K562 treated with DMSO at 1 percent for 4 hours (cell line): ENCODE data around the gene ITIH6. TPM values are rescaled to one million over a fixed set of nuclear protein-coding genes. Genes with fewer than 3 reads are reported as not detected.

Experiments used
- total RNA-seq: library from RNA; unstranded; fragments of 300-600 nt; gene quantifications from 2 replicates; pipeline ENCODE4 v1.2.3, GENCODE V29; 2022; ENCODE audit not compliant: insufficient read depth

Gene ITIH6, protein sequence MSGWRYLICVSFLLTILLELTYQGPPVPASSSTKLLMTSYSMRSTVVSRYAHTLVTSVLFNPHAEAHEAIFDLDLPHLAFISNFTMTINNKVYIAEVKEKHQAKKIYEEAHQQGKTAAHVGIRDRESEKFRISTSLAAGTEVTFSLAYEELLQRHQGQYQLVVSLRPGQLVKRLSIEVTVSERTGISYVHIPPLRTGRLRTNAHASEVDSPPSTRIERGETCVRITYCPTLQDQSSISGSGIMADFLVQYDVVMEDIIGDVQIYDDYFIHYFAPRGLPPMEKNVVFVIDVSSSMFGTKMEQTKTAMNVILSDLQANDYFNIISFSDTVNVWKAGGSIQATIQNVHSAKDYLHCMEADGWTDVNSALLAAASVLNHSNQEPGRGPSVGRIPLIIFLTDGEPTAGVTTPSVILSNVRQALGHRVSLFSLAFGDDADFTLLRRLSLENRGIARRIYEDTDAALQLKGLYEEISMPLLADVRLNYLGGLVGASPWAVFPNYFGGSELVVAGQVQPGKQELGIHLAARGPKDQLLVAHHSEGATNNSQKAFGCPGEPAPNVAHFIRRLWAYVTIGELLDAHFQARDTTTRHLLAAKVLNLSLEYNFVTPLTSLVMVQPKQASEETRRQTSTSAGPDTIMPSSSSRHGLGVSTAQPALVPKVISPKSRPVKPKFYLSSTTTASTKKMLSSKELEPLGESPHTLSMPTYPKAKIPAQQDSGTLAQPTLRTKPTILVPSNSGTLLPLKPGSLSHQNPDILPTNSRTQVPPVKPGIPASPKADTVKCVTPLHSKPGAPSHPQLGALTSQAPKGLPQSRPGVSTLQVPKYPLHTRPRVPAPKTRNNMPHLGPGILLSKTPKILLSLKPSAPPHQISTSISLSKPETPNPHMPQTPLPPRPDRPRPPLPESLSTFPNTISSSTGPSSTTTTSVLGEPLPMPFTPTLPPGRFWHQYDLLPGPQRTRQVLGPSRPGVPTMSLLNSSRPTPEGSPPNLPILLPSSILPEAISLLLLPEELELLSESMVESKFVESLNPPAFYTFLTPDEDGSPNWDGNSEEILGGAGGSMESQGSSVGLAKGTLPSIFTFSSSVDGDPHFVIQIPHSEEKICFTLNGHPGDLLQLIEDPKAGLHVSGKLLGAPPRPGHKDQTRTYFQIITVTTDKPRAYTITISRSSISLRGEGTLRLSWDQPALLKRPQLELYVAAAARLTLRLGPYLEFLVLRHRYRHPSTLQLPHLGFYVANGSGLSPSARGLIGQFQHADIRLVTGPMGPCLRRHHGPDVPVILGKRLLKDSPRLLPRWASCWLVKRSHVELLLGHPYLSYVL
- total RNA-seq: not detected in 2 replicates

DNA sequence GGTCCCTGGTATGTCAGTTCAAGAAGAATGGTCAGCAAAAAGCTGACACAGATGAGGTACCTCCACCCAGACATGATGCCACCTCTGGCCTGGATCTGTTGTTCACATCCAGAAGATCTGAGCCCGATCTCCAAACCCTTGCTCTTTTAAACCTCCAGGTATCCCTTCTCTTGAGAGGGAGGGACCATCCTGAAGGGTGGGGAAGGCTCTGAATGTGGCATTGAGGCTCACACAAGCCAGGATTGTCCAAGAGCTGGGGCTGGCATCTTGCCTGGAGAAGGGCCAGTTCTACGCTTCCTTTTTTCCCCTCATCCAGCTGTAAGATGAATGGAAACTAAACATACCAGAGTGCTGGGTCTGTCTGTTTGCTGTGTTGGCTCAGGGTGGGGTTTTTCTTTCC, at the start of gene ITIH6:
Gene ITIH6, minus strand, starts transcription at position 119 of the 400 bp plus-strand sequence. Its CDS starts 45 bp downstream, at position 74.

DNA sequence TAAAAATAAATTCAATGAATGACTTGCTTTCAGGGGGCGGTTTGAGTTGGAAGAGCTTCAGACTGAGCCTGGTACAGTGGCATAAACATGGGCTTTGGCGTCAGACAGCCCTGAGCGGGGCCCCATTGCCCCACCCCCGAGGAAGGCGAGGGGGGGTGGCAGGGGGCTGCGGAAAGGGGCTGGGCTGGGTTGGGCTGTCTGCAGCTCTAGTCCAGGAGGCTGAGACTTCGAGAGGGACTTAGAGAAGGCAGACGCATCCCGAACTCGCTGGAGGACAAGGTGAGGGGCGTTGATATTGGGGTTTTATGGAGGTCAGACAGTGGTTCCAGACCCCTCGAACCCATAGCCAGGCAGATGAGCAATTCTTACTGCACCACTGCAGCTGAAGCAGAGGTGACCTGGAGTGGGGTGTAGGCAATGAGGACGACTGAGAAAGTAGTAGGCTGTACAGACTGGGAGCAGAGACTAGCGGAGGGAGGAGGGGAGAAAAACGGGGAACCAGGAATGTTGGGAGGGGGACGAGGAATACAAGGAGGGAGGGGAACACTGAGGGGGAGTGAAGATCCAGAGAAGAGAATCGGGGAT, 9.6 kb upstream of the ITIH6 start, which contains the start of gene MAGED2:
Gene MAGED2, plus strand, starts transcription at position 222 of the 585 bp plus-strand sequence. CDS start 1,587 bp downstream, outside the sequence.

Other genes starting within 250 kb of the ITIH6 start
- gene MAGED2, start 9.5 kb upstream of the ITIH6 start, total RNA-seq: 36.7 and 46.4 TPM in 2 replicates
- gene TRO, start 122.6 kb upstream of the ITIH6 start, total RNA-seq: 0.77 and 1.3 TPM in 2 replicates
- not detected in 2 replicates for gene PFKFB1, start 195.9 kb upstream of the ITIH6 start, total RNA-seq
- gene APEX2, start 202.1 kb upstream of the ITIH6 start, total RNA-seq: 14.7 and 18.1 TPM in 2 replicates
- 70.5 and 86.1 TPM in 2 replicates for gene ALAS2, start 232.7 kb upstream of the ITIH6 start, total RNA-seq